GM12891 (cell line): ENCODE data around the gene PLEKHB1.

ENCODE experiments used
- PAX5 ChIP-seq: IDR thresholded peaks from 2 replicates; pipeline ENCODE4 v1.6.1; 2011; ENCODE audit warnings: low read length, moderate library complexity, mild to moderate bottlenecking; ENCODE audit not compliant: insufficient read depth, severe bottlenecking
- POLR2A ChIP-seq: IDR thresholded peaks from 2 replicates; pipeline ENCODE4 v1.6.1; 2011; ENCODE audit warnings: low read depth, low read length, control low read depth
- POLR2AphosphoS5 ChIP-seq: IDR thresholded peaks from 2 replicates; pipeline ENCODE4 v1.6.1; 2011; ENCODE audit warnings: low read depth, low read length, control low read depth
- POU2F2 ChIP-seq: IDR thresholded peaks from 2 replicates; pipeline ENCODE4 v1.6.1; 2011; ENCODE audit warnings: low read depth, mild to moderate bottlenecking, control low read depth, low read length, moderate library complexity
- SPI1 ChIP-seq: IDR thresholded peaks from 2 replicates; pipeline ENCODE4 v1.6.1; 2011; ENCODE audit warnings: low read depth, low read length, control low read depth
- TAF1 ChIP-seq: IDR thresholded peaks from 2 replicates; pipeline ENCODE4 v1.6.1; 2011; ENCODE audit warnings: low read depth, low read length, control low read depth

DNA sequence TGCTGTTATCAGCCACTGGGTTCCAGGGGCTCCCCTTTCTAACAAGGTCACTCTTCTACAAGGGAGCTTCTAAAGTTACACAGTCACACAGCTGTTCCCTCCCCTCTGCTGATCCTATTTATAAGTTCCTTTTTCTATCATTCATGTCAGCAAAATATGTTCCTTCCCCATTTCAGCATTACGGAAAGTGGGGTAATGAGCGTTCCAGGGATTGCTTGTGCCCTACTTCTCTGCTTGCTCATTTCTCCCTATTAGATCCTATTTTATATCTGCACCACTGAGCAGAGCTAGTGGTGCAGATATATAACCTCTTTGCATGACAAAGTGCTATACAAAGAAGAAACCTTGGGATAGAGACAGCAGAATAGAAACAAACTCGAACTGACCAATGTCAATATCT, 22.7 kb upstream of the PLEKHB1 start:
- TF ChIP-seq POLR2AphosphoS5 (no peak), SPI1 (no peak), POLR2A (no peak), TAF1 (no peak), POU2F2 (no peak), PAX5 (no peak)
